Effector memory CD8-positive, alpha-beta T cell (primary cell): ENCODE data around the gene CHMP4A.

ENCODE experiments used
- ATAC-seq: fragments of 150-1000 bp; cut with Tn5 transposase; replicated peaks from 2 replicates; pipeline ENCODE4 v1.10.0; 2021; ENCODE audit warnings: mild to moderate bottlenecking, moderate library complexity
- DNase-seq, 3 experiments: peaks; one replicate each; pipeline ENCODE4 v3.0.0; 2021
- H3K27ac Mint-ChIP-seq, 2 donors: one replicate each; pipeline ENCODE4 v1.8.0; 2022; ENCODE audit warnings: mild to moderate bottlenecking in 2 of 2, mixed read lengths in 2 of 2, moderate library complexity in 2 of 2
- H3K27me3 Mint-ChIP-seq, 2 donors: one replicate each; pipeline ENCODE4 v1.8.0; 2022; ENCODE audit warnings: mixed read lengths in 2 of 2
- H3K36me3 Mint-ChIP-seq: one replicate; pipeline ENCODE4 v1.8.0; 2022; ENCODE audit warnings: mild to moderate bottlenecking, moderate library complexity, mixed read lengths; ENCODE audit not compliant: insufficient read depth
- H3K4me1 Mint-ChIP-seq, 2 donors: one replicate each; pipeline ENCODE4 v1.8.0; 2022; ENCODE audit warnings: low read depth in 2 of 2, mixed read lengths in 2 of 2
- H3K4me3 Mint-ChIP-seq, 2 donors: one replicate each; pipeline ENCODE4 v1.8.0; 2022; ENCODE audit warnings: mild to moderate bottlenecking in 2 of 2, mixed read lengths in 2 of 2, moderate library complexity in 2 of 2
- H3K9me3 Mint-ChIP-seq, 2 donors: one replicate each; pipeline ENCODE4 v1.8.0; 2022; ENCODE audit warnings: mixed read lengths in 2 of 2

Gene CHMP4A

DNA sequence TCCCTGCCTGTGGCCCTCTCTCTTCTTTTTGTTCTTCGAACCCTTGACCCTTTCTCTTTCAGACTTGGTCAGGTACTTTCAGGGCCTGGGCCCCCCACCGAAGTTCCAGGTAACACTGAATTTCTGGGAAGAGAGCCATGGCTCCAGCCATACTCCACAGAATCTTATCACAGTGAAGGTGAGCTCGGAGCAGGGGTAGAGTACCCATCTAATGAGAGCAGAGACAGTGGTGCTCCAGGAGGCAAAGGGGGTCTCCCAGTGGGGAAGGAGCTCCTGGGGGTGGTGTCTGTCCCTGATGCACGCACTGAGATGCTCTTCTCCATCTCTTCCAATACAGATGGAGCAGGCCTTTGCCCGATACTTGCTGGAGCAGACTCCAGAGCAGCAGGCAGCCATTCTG lies 47.5 kb downstream of the CHMP4A start:
- Mint-ChIP-seq H3K4me3 (no peak overlapping the region), H3K36me3 (peaks cover 94% of the 10 kb centered on the region), H3K27ac (peak overlapping the region; percentile 74 to 81), H3K27me3 (no peaks in the 10 kb centered on the region), H3K9me3 (no peaks in the 10 kb centered on the region), H3K4me1 (peaks cover 45 to 46% of the 10 kb centered on the region in 2 donors)
- ATAC-seq (no peak), DNase-seq (no peak)

DNA sequence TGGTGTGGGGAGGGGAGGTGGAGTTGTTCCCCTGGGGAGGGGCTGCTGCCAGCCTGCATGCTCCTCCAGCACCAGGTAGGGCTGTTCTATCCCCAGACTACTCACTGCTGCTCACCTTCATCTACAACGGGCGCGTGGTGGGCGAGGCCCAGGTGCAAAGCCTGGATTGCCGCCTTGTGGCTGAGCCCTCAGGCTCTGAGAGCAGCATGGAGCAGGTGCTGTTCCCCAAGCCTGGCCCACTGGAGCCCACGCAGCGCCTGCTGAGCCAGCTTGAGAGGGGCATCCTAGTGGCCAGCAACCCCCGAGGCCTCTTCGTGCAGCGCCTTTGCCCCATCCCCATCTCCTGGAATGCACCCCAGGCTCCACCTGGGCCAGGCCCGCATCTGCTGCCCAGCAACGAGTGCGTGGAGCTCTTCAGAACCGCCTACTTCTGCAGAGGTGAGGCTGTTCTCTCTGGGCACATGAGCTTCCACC lies 48.7 kb downstream of the CHMP4A start:
- peak overlapping the region in 1 of 2 donors; percentile 96 for H3K27ac Mint-ChIP-seq
- no peaks in the 10 kb centered on the region for H3K9me3 Mint-ChIP-seq
- ATAC-seq (no peak), DNase-seq (no peak)
- H3K4me3 Mint-ChIP-seq, result peak overlapping the region; percentile 46 to 93
- peaks cover 47 to 50% of the 10 kb centered on the region in 2 donors for H3K4me1 Mint-ChIP-seq
- peaks cover 92% of the 10 kb centered on the region for H3K36me3 Mint-ChIP-seq
- H3K27me3 Mint-ChIP-seq, result no peaks in the 10 kb centered on the region

DNA sequence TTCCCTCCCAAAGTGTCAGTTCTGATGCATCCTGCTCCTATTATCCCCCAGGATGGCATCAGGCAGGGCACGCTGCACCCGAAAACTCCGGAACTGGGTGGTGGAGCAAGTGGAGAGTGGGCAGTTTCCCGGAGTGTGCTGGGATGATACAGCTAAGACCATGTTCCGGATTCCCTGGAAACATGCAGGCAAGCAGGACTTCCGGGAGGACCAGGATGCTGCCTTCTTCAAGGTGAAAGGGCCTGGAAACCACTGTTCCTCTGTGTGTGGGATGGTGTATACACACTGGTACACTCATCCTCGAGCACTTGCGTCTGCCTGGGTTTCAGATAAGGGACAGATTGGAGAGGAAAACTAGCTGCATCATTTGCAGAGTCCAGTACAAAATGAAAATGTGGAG lies 51.2 kb downstream of the CHMP4A start:
- Mint-ChIP-seq H3K27me3 (no peaks in the 10 kb centered on the region), H3K4me1 (peaks cover 42 to 44% of the 10 kb centered on the region in 2 donors), H3K9me3 (no peaks in the 10 kb centered on the region), H3K27ac (peak overlapping the region; percentile 96 to 97), H3K4me3 (peak overlapping the region; percentile 93 to 96), H3K36me3 (peaks cover 98% of the 10 kb centered on the region)
- DNase-seq, result no peak
- ATAC-seq, result no peak

DNA sequence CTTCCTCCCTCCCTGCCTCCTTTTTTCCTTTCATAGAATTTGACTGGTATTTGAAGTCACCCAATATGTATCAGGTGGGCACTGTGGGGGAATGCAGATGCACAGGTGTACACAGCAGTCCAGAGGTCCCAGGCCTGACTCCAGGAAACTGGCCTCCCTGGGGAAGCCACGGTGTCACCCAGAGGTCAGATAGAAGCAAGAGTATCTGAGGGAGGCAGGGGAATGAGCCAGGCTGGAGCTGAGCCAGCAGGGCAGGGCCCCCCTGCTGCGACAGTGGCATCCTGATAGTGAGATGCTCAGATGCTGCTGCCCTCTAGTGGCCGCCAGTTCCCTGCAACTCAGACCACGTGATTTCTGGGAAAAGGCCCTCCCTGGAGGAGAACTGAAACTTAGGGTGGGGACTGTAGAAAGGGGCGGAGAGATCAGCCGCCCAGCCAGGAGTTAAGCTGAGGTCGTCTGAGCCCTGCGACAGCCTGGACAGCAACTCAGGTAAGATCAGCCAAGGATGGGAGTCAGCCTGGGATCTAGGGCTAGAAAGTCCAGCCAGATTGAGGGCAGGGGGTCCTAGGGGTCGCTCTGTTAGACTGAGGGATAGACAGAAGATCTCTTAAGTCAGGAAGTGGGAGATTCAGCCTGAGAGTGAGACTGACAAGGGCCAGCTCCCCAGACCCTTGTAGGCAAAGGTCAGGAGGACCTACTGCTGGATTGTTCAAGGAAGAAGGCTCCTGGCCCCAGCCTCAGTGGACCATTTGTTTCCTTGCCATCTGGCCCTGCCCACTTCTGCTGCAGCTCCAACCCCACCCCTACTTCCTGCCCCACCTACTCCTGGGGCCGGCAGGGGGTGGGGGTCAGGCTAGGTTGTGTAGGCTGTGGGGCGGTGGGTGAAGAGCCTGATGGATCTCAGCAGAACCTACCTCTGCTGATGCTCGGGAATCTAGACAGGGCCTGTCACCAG lies 52.2 kb downstream of the CHMP4A start, which contains the start of gene IRF9:
Gene IRF9, plus strand, starts transcription at position 416 of the 955 bp plus-strand sequence. CDS start 880 bp downstream, outside the sequence.
- H3K27ac Mint-ChIP-seq, result peak within 1 kb of the TSS; percentile 96 to 97
- ATAC-seq, result peak; percentile 90
- H3K9me3 Mint-ChIP-seq, result no peaks in the 10 kb centered on the region
- H3K36me3 Mint-ChIP-seq, result peaks cover 97% of the 10 kb centered on the region
- DNase-seq, result peak; percentile 97 to 98 (median 97)
- peak within 1 kb of the TSS; percentile 93 to 96 for H3K4me3 Mint-ChIP-seq
- H3K27me3 Mint-ChIP-seq, result no peaks in the 10 kb centered on the region
- H3K4me1 Mint-ChIP-seq, result peaks cover 40 to 42% of the 10 kb centered on the region in 2 donors

DNA sequence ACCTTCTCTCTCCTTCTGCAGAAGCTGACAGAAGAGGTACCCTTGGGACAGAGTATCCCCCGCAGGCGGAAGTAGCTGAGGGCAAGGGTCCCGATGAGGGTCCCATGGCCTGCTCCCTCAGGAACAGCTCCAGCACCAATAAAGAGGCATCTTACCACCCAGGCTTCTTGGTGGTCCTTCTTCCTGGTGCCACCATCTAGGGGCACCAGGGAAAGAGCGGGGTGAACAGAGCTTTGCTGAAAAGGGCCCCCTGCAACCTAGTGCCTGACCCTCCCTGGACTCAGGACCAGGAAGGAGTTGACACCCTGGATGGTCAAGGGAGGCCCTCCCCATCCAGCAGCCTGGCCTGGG lies 52.8 kb downstream of the CHMP4A start:
- Mint-ChIP-seq H3K4me1 (peaks cover 38 to 39% of the 10 kb centered on the region in 2 donors), H3K36me3 (peaks cover 97% of the 10 kb centered on the region), H3K9me3 (no peaks in the 10 kb centered on the region), H3K27me3 (no peaks in the 10 kb centered on the region), H3K27ac (peak overlapping the region; percentile 96 to 97), H3K4me3 (peak overlapping the region; percentile 93 to 96)
- no peak for ATAC-seq
- DNase-seq, result no peak

DNA sequence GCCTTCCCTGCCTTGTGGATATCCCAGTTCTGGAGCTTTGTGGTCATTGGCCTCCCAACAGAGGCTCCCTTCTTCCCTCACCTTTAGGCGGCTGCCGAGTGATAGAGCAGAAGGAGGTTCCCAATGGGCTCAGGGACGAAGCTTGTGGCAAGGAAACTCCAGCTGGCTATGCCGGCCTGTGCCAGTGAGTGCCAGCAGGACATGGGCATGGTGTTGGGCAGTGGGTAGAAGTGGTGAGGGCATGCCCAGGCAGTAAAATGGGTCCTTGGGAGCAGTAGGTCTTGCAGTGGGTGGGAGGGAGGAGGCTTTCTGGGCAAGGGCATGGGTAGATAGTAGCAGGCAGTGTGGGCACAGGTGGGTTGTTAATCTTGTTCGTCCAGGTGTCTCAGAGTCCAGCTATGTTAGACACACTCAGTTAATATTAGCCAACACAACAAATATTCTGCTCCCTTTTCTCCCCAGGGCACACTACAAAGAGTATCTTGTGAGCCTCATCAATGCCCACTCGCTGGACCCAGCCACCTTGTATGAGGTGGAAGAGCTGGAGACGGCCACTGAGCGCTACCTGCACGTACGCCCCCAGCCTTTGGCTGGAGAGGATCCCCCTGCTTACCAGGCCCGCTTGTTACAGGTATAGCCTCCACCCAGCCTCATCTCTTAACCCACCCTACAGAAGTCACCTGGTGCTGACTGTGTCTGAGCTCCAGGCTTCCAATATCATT lies 53.4 kb downstream of the CHMP4A start:
- Mint-ChIP-seq H3K4me1 (peaks cover 35 to 37% of the 10 kb centered on the region in 2 donors), H3K36me3 (peaks cover 96% of the 10 kb centered on the region), H3K9me3 (no peaks in the 10 kb centered on the region), H3K27ac (peak overlapping the region; percentile 51 to 96), H3K27me3 (no peaks in the 10 kb centered on the region), H3K4me3 (no peak overlapping the region)
- ATAC-seq (no peak), DNase-seq (no peak)
